WTC11 (cell line): ENCODE measurements around the gene TMEM92. TPM values are rescaled to one million over a fixed set of nuclear protein-coding genes. Genes with fewer than 3 reads are reported as not detected.

Source experiments
- ATAC-seq: fragments of 200-7000 bp; cut with Tn5 transposase; 2 replicates; pipeline ENCODE4 v1.10.0; 2021; ENCODE audit warnings: mild to moderate bottlenecking, moderate library complexity
- CTCF ChIA-PET: fragments of 300-600 bp; sonication (Branson Sonifier 250); formaldehyde crosslinking; loops from one replicate; lab custom pipeline; 2021; ENCODE audit warnings: antibody characterized with exemption; lab: Charles Lee
- POLR2A ChIA-PET: fragments of 350-600 bp; sonication (Branson Sonifier 250); formaldehyde crosslinking; loops from one replicate; lab custom pipeline; 2021; ENCODE audit warnings: antibody characterized with exemption; lab: Charles Lee
- DNase-seq: peaks from one replicate; pipeline ENCODE4 v3.0.0; 2021; ENCODE audit warnings: low spot score
- H3K27ac Mint-ChIP-seq: 2 replicates; pipeline ENCODE4 v1.8.0; 2021; ENCODE audit warnings: mixed read lengths
- H3K27me3 Mint-ChIP-seq: 2 replicates; pipeline ENCODE4 v1.8.0; 2021; ENCODE audit warnings: low read depth, mild to moderate bottlenecking, moderate library complexity, mixed read lengths
- H3K36me3 Mint-ChIP-seq: 2 replicates; pipeline ENCODE4 v1.8.0; 2021; ENCODE audit warnings: mixed read lengths
- H3K4me1 Mint-ChIP-seq: 2 replicates; pipeline ENCODE4 v1.8.0; 2022; ENCODE audit warnings: mixed read lengths
- H3K4me3 Mint-ChIP-seq: 2 replicates; pipeline ENCODE4 v1.8.0; 2021; ENCODE audit warnings: mild to moderate bottlenecking, moderate library complexity, mixed read lengths
- H3K9me3 Mint-ChIP-seq: 2 replicates; pipeline ENCODE4 v1.8.0; 2021; ENCODE audit warnings: mixed read lengths
- AFF4 ChIP-seq: sonication (generic); formaldehyde crosslinking; IDR thresholded peaks from 2 replicates; pipeline ENCODE4 v1.8.1; 2023; ENCODE audit warnings: mild to moderate bottlenecking, missing genetic modification reagents, borderline replicate concordance
- ATF1 ChIP-seq: sonication (generic); formaldehyde crosslinking; IDR thresholded peaks from 2 replicates; pipeline ENCODE4 v1.8.1; 2023; ENCODE audit warnings: mild to moderate bottlenecking, moderate library complexity, missing genetic modification reagents
- EMX1 ChIP-seq: fragments of 250-450 bp; sonication (Bioruptor Pico); IDR thresholded peaks from 2 replicates; pipeline ENCODE4 v1.8.0; 2021; ENCODE audit warnings: mild to moderate bottlenecking
- ESRRA ChIP-seq: sonication (generic); formaldehyde crosslinking; IDR thresholded peaks from 2 replicates; pipeline ENCODE4 v1.8.1; 2022; ENCODE audit warnings: mild to moderate bottlenecking, missing genetic modification reagents, borderline replicate concordance
- ETV6 ChIP-seq: sonication (generic); formaldehyde crosslinking; IDR thresholded peaks from 2 replicates; pipeline ENCODE4 v1.8.1; 2022; ENCODE audit warnings: mild to moderate bottlenecking, missing genetic modification reagents
- FOXK1 ChIP-seq: sonication (generic); formaldehyde crosslinking; IDR thresholded peaks from 2 replicates; pipeline ENCODE4 v1.8.0; 2022; ENCODE audit warnings: mild to moderate bottlenecking, moderate library complexity, missing genetic modification reagents
- FOXP1 ChIP-seq: sonication (generic); formaldehyde crosslinking; IDR thresholded peaks from 2 replicates; pipeline ENCODE4 v1.8.0; 2022; ENCODE audit warnings: missing genetic modification reagents, mild to moderate bottlenecking, moderate library complexity, borderline replicate concordance
- GABPB1 ChIP-seq: sonication (generic); formaldehyde crosslinking; IDR thresholded peaks from 2 replicates; pipeline ENCODE4 v1.8.1; 2023; ENCODE audit warnings: mild to moderate bottlenecking, missing genetic modification reagents
- GTF2I ChIP-seq: fragments of 250-450 bp; sonication (Bioruptor Pico); conservative IDR thresholded peaks from 2 replicates; pipeline ENCODE4 v1.4.0; 2021; ENCODE audit warnings: mild to moderate bottlenecking
- OVOL2 ChIP-seq: fragments of 250-450 bp; sonication (Bioruptor Pico); IDR thresholded peaks from 2 replicates; pipeline ENCODE4 v1.9.0; 2021; ENCODE audit warnings: mild to moderate bottlenecking, borderline replicate concordance
- RELA ChIP-seq: sonication (generic); formaldehyde crosslinking; IDR thresholded peaks from 2 replicates; pipeline ENCODE4 v1.8.1; 2022; ENCODE audit warnings: missing genetic modification reagents, mild to moderate bottlenecking, borderline replicate concordance
- SMAD3 ChIP-seq: sonication (generic); formaldehyde crosslinking; IDR thresholded peaks from 2 replicates; pipeline ENCODE4 v1.8.0; 2022; ENCODE audit warnings: missing genetic modification reagents, mild to moderate bottlenecking, borderline replicate concordance
- TP53 ChIP-seq: sonication (generic); formaldehyde crosslinking; IDR thresholded peaks from 2 replicates; pipeline ENCODE4 v1.8.1; 2023; ENCODE audit warnings: mild to moderate bottlenecking, missing genetic modification reagents
- ZNF671 ChIP-seq: fragments of 250-450 bp; sonication (Bioruptor Pico); IDR thresholded peaks from 2 replicates; pipeline ENCODE4 v1.8.0; 2021; ENCODE audit warnings: mild to moderate bottlenecking
- total RNA-seq: library from RNA; stranded (reverse); gene quantifications from 3 replicates; pipeline ENCODE4 v1.2.3, GENCODE V29; 2021
- TF ChIP-seq, protein P1 (sequence below): sonication (generic); formaldehyde crosslinking; IDR thresholded peaks from 2 replicates; pipeline ENCODE4 v1.8.1; 2023; ENCODE audit warnings: mild to moderate bottlenecking, moderate library complexity, missing genetic modification reagents
- TF ChIP-seq, protein P2 (sequence below): fragments of 250-450 bp; sonication (Bioruptor Pico); IDR thresholded peaks from 2 replicates; pipeline ENCODE4 v1.9.0; 2021; ENCODE audit warnings: moderate library complexity, mild to moderate bottlenecking, inconsistent platforms, borderline replicate concordance

TMEM92 gene
- total RNA-seq, 1 experiment from 2014 or later: 9.8 TPM

DNA sequence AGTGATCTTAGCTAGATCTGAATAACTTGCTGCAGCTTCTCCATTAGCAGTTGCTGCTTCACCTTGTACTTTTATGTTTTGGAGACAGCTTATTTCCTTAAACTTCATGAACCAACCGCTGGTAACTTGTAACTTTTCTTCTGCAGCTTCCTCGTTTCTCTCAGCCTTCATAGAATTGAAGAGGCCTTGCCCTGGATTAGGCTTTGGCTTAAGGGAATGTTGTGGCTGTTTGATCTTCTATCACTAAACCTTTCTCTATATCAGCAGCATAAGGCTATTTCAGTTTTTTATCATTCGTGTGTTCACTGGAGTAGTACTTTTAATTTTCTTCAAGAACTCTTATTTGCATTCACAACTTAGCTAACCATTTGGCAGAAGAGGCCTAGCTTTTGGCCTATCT, 21.5 kb upstream of the TMEM92 start:
- Mint-ChIP-seq H3K4me1 (no peaks in the 10 kb centered on the region), H3K4me3 (no peak overlapping the region), H3K36me3 (peaks cover 12% of the 10 kb centered on the region), H3K27ac (no peak overlapping the region), H3K9me3 (peaks cover 35% of the 10 kb centered on the region), H3K27me3 (peaks cover 23% of the 10 kb centered on the region)
- DNase-seq (no peak), ATAC-seq (no peak)
- TF ChIP-seq SMAD3: no peak
- TF ChIP-seq, protein P1, sequence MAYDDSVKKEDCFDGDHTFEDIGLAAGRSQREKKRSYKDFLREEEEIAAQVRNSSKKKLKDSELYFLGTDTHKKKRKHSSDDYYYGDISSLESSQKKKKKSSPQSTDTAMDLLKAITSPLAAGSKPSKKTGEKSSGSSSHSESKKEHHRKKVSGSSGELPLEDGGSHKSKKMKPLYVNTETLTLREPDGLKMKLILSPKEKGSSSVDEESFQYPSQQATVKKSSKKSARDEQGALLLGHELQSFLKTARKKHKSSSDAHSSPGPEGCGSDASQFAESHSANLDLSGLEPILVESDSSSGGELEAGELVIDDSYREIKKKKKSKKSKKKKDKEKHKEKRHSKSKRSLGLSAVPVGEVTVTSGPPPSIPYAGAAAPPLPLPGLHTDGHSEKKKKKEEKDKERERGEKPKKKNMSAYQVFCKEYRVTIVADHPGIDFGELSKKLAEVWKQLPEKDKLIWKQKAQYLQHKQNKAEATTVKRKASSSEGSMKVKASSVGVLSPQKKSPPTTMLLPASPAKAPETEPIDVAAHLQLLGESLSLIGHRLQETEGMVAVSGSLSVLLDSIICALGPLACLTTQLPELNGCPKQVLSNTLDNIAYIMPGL (CRISPR knock-in tag): no peak
- POLR2A ChIA-PET: no interaction called here
- CTCF ChIA-PET: interaction anchor here (0.6 to 1.2 kb wide), 4 partner anchors 19 to 40 kb away, joined by 3 to 4 read pairs (median 4); no protein-coding TSS in a partner anchor

DNA sequence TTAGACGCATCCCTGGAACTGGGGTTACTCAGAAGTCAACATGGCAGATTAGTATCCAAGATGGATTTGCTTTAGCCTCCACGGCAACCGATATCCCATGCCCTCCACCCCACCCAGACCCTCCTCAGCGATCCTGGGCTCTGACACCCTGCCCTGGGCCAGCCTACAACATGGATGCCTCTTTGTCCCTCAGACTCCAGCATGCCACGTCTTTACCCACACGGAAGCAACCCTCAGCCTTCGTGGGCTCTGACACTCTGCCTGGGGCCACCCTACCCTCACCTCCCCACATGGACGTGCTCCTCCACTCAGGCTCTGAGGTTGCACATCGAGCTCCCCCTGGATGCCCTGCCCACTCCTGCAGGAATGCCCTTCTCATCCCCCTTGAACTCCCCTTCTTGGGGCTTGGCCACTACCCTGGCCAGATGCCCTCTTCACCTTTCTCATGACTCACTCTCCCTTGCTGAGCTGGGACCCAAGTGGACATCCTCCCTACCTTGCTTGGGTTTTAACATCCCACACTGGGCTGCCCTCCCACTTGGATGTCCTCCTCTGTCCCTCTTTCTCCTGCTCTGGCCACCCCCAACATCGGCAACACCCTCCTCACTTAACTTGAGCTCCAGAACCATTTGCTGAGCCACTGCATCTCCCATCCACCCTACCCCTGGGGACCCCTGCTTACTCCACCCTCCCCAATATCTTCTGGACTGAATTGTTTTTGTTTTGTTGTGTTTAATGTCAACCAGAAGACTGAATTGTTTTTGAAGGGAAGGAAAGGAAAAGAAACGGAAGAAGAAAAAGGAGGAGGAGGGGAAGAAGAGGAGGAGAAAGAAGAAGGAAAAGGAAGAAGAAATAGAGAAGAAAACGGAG, 18.3 kb upstream of the TMEM92 start:
- POLR2A ChIA-PET: interaction anchor here (0.6 kb wide), 1 partner anchor 35 kb away, joined by 7 read pairs; no protein-coding TSS in a partner anchor

DNA sequence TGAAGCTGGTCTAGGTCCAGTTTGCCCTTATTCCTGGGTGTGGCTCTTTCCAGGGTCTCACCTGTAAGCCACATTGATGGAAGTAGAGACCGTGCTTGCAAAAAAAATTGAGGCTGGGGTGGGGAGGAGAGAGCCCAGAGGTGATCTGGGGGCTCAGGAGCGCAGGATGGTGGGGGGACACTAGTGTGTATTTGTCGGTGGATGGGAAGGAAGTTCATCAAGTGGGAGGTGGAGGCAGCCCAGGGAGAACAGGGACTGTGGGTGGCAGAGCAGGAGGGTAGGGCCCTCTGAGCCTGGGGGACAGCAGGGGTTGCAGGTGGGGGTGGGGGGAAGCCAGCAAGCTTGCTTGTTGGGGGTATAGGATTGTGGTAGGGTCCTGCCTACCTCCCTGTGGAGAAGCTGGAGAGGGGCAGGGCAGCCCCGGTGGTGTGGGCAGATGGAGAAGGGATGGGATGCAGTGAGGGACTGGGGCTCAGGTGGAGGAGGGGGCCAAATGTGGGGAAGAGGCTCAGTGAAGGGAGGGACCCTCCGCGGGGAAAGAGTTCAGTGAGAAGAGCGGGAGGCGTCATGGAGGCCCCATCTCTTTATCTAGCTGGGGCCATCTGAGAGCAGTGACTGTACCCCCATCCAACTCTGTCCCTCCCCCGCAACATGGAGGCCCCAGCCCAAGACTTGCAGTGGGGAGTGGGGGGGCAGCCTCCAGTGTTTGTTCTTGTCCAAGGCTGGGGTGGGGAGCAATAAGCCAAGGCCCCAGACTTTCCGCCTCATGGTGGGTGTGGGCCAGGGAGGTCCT, 17.2 kb upstream of the TMEM92 start:
- DNase-seq: no peak
- CTCF ChIA-PET: interaction anchor here (0.7 to 1.9 kb wide), 4 partner anchors 16 to 57 kb away, joined by 3 to 6 read pairs (median 4); partner anchors contain the start of gene TMEM92
- H3K36me3 Mint-ChIP-seq: no peaks in the 10 kb centered on the region
- no peak for ATAC-seq
- H3K4me3 Mint-ChIP-seq: no peak overlapping the region
- no peak overlapping the region for H3K27ac Mint-ChIP-seq
- POLR2A ChIA-PET: interaction anchor here (0.6 kb wide), 2 partner anchors 31 to 34 kb away, joined by 4 to 7 read pairs; no protein-coding TSS in a partner anchor
- no peak for TF ChIP-seq TP53
- no peak for TF ChIP-seq ETV6 (CRISPR knock-in tag)
- no peaks in the 10 kb centered on the region for H3K9me3 Mint-ChIP-seq
- H3K27me3 Mint-ChIP-seq: peaks cover 4% of the 10 kb centered on the region
- H3K4me1 Mint-ChIP-seq: peaks cover under 1% of the 10 kb centered on the region; the same call in 1 of the 2 replicates

More for the DNA sequence above, 18.3 kb upstream of the TMEM92 start:
- Mint-ChIP-seq H3K9me3 (peaks cover 8% of the 10 kb centered on the region), H3K4me3 (no peak overlapping the region), H3K27ac (no peak overlapping the region), H3K27me3 (peaks cover 11% of the 10 kb centered on the region), H3K36me3 (no peaks in the 10 kb centered on the region), H3K4me1 (no peaks in the 10 kb centered on the region)
- ATAC-seq (no peak), DNase-seq (no peak)
- CTCF ChIA-PET: interaction anchor here (0.6 to 1.9 kb wide), 5 partner anchors 13 to 141 kb away, joined by 3 to 6 read pairs (median 3); partner anchors contain the start of gene LRRC59
- no peak for TF ChIP-seq SMAD3
- TF ChIP-seq ZNF671 (CRISPR knock-in tag): no peak
- TF ChIP-seq OVOL2 (CRISPR knock-in tag): no peak
- TF ChIP-seq FOXK1 (CRISPR knock-in tag): no peak
- TF ChIP-seq RELA (CRISPR knock-in tag): no peak
- no peak for TF ChIP-seq FOXP1 (CRISPR knock-in tag)

DNA sequence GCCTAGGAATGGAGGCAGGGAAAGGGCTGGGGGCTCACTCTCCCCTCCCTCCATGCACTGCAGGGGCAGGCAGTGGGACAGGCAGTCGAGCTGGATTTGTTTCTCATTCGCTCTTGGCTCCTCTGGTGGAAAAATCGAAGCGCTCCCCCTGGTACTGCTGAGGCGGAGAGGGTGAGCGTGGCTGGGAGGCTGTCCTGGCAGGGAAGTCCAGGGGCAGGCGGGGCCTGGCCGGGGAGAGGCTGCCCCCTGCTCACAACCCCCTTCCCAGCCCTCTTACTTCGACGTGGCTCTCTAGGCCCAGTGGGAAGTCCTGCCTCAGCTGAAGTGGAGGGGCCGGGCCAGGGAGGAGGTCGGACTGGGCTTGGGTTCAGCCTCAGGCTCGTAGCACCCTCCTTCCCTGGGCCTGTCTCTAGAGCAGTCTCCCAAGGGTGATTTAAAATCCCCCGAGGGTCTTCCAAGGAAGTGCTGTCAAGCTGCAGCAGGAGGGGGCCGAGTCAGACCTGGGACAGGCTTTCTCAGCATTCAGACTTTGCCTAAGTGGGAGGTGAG, 16.5 kb upstream of the TMEM92 start:
- no peak for TF ChIP-seq ETV6 (CRISPR knock-in tag)
- TF ChIP-seq, protein P2, sequence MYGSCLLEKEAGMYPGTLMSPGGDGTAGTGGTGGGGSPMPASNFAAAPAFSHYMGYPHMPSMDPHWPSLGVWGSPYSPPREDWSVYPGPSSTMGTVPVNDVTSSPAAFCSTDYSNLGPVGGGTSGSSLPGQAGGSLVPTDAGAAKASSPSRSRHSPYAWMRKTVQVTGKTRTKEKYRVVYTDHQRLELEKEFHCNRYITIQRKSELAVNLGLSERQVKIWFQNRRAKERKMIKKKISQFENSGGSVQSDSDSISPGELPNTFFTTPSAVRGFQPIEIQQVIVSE (CRISPR knock-in tag): no peak
- no peak for TF ChIP-seq ATF1 (CRISPR knock-in tag)
- TF ChIP-seq GABPB1: no peak
- no peak for TF ChIP-seq ESRRA
- TF ChIP-seq GTF2I (CRISPR knock-in tag): no peak
- no peak for TF ChIP-seq EMX1
- no peak for TF ChIP-seq AFF4
- TF ChIP-seq, protein P1 (CRISPR knock-in tag): no peak
- no peak for ATAC-seq
- H3K9me3 Mint-ChIP-seq: no peaks in the 10 kb centered on the region
- H3K27ac Mint-ChIP-seq: no peak overlapping the region
- H3K36me3 Mint-ChIP-seq: no peaks in the 10 kb centered on the region
- H3K4me1 Mint-ChIP-seq: peaks cover 3% of the 10 kb centered on the region; the same call in 1 of the 2 replicates
- DNase-seq: no peak
- H3K4me3 Mint-ChIP-seq: no peak overlapping the region
- H3K27me3 Mint-ChIP-seq: peaks cover 3% of the 10 kb centered on the region
- ChIA-PET CTCF (interaction anchor here (0.7 to 1.9 kb wide), 3 partner anchors 16 to 57 kb away, joined by 3 to 6 read pairs (median 3); partner anchors contain the start of gene TMEM92), POLR2A (interaction anchor here (0.5 kb wide), 1 partner anchor 40 kb away, joined by 6 read pairs; no protein-coding TSS in a partner anchor)
